MM.1S (cell line): ENCODE measurements around the gene CYTIP.

ENCODE experiments used
- DNase-seq: peaks from one replicate; pipeline ENCODE4 v3.0.0-alpha.2; 2015
- H2AFZ ChIP-seq: fragments of 300-600 bp; sonication (generic); 2 replicates; pipeline ENCODE4 v1.6.0; 2016; ENCODE audit warnings: antibody characterized with exemption, low read length
- H3F3A ChIP-seq: fragments of 300-600 bp; sonication (generic); 2 replicates; pipeline ENCODE4 v1.6.1; 2016; ENCODE audit warnings: mild to moderate bottlenecking, antibody characterized with exemption, low read length, moderate library complexity, mixed read lengths; ENCODE audit not compliant: insufficient read depth
- H3K27ac ChIP-seq: fragments of 300-600 bp; sonication (generic); 2 replicates; pipeline ENCODE4 v1.5.1; 2016; ENCODE audit warnings: mild to moderate bottlenecking, low read length
- H3K27me3 ChIP-seq: fragments of 300-600 bp; sonication (generic); replicated peaks from 2 replicates; pipeline ENCODE4 v1.6.0; 2016; ENCODE audit warnings: low read length; ENCODE audit not compliant: insufficient read depth
- H3K36me3 ChIP-seq: fragments of 300-600 bp; sonication (generic); replicated peaks from 2 replicates; pipeline ENCODE4 v1.6.1; 2016; ENCODE audit warnings: mild to moderate bottlenecking, low read length, mixed read lengths; ENCODE audit not compliant: insufficient read depth
- H3K4me1 ChIP-seq: fragments of 300-600 bp; sonication (generic); 2 replicates; pipeline ENCODE4 v1.6.1; 2016; ENCODE audit warnings: low read length, mixed read lengths
- H3K4me2 ChIP-seq: fragments of 300-600 bp; sonication (generic); 2 replicates; pipeline ENCODE4 v1.6.0; 2016; ENCODE audit warnings: low read depth, low read length
- H3K4me3 ChIP-seq: fragments of 300-600 bp; sonication (generic); 2 replicates; pipeline ENCODE4 v1.5.1; 2016; ENCODE audit warnings: low read length, mixed read lengths
- H3K79me2 ChIP-seq: fragments of 300-600 bp; sonication (generic); 2 replicates; pipeline ENCODE4 v1.6.1; 2016; ENCODE audit warnings: mixed run types, low read length, mixed read lengths
- H3K9ac ChIP-seq: fragments of 300-600 bp; sonication (generic); 2 replicates; pipeline ENCODE4 v1.6.1; 2016; ENCODE audit warnings: low read length, mixed read lengths
- H3K9me2 ChIP-seq: fragments of 300-600 bp; sonication (generic); replicated peaks from 2 replicates; pipeline ENCODE4 v1.6.1; 2016; ENCODE audit warnings: mild to moderate bottlenecking, low read length, mixed read lengths; ENCODE audit not compliant: insufficient read depth
- H3K9me3 ChIP-seq: fragments of 300-600 bp; sonication (generic); replicated peaks from 2 replicates; pipeline ENCODE4 v1.6.1; 2016; ENCODE audit warnings: mild to moderate bottlenecking, low read length, mixed read lengths; ENCODE audit not compliant: insufficient read depth
- H4K20me1 ChIP-seq: fragments of 300-600 bp; sonication (generic); 2 replicates; pipeline ENCODE4 v1.6.1; 2016; ENCODE audit warnings: mild to moderate bottlenecking, low read length, moderate library complexity, mixed read lengths; ENCODE audit not compliant: insufficient read depth
- CTCF ChIP-seq: fragments of 300-600 bp; sonication (generic); IDR thresholded peaks from 2 replicates; pipeline ENCODE4 v1.5.1; 2016; ENCODE audit warnings: antibody characterized with exemption, low read length, mixed read lengths
- EZH2 ChIP-seq: fragments of 300-600 bp; sonication (generic); optimal IDR thresholded peaks from 2 replicates; pipeline ENCODE3; 2017; ENCODE audit warnings: low read depth, mild to moderate bottlenecking, antibody characterized with exemption, low read length, mixed read lengths
- EZH2phosphoT487 ChIP-seq: fragments of 300-600 bp; sonication (generic); IDR thresholded peaks from 2 replicates; pipeline ENCODE4 v1.6.1; 2018; ENCODE audit warnings: antibody characterized with exemption, low read length

CYTIP gene

GRCh38 chr2:157441072-157441454, 2.8 kb downstream of the CYTIP start:
- peaks cover 10% of the 10 kb centered on the region for H3K4me1 ChIP-seq
- H3K36me3 ChIP-seq: 0 out of 2 replicates have a peak, but pooled peaks cover 4% of the 10 kb centered on the region
- H3K9me3 ChIP-seq: no peaks in the 10 kb centered on the region
- H2AFZ ChIP-seq: no peak overlapping the region
- peak overlapping the region; percentile 91 for H3K4me3 ChIP-seq
- peak overlapping the region; percentile 94 for H3K9ac ChIP-seq
- peak overlapping the region; percentile 97 for H3K4me2 ChIP-seq
- H3K9me2 ChIP-seq: no peaks in the 10 kb centered on the region
- TF ChIP-seq EZH2phosphoT487 (no peak), EZH2 (no peak), CTCF (no peak)
- no peaks in the 10 kb centered on the region for H3K27me3 ChIP-seq
- peaks cover 98% of the 10 kb centered on the region for H3K79me2 ChIP-seq
- peak; percentile 89 for DNase-seq
- H3F3A ChIP-seq: peaks cover 65% of the 10 kb centered on the region
- peaks cover 18% of the 10 kb centered on the region for H4K20me1 ChIP-seq
- H3K27ac ChIP-seq: peak overlapping the region; percentile 97

- Histone ChIP-seq H3K4me3 (peak overlapping the region; percentile 91), H3K4me2 (peak overlapping the region; percentile 97), H3K27ac (peak overlapping the region; percentile 97), H3K4me1 (peaks cover 10% of the 10 kb centered on the region), H3K36me3 (0 out of 2 replicates have a peak, but pooled peaks cover 4% of the 10 kb centered on the region), H4K20me1 (peaks cover 24% of the 10 kb centered on the region), H3K9me3 (no peaks in the 10 kb centered on the region), H3K79me2 (peaks cover 99% of the 10 kb centered on the region), H3K9me2 (no peaks in the 10 kb centered on the region), H2AFZ (no peak overlapping the region), H3K27me3 (no peaks in the 10 kb centered on the region), H3K9ac (peak overlapping the region; percentile 94), H3F3A (peaks cover 68% of the 10 kb centered on the region)
- DNase-seq: peak; percentile 43
- TF ChIP-seq EZH2phosphoT487: no peak
- TF ChIP-seq CTCF: no peak
- no peak for TF ChIP-seq EZH2
Observed at GRCh38 chr2:157440404-157441071, 3.4 kb downstream of the CYTIP start.

- Histone ChIP-seq H3F3A (peaks cover 66% of the 10 kb centered on the region), H3K79me2 (peaks cover 100% of the 10 kb centered on the region), H3K4me2 (peak overlapping the region; percentile 97), H2AFZ (no peak overlapping the region), H3K27ac (peak overlapping the region; percentile 97), H3K9me3 (no peaks in the 10 kb centered on the region), H4K20me1 (peaks cover 30% of the 10 kb centered on the region), H3K36me3 (peaks cover 4% of the 10 kb centered on the region; the same call in 1 of the 2 replicates), H3K9ac (peak overlapping the region; percentile 94), H3K27me3 (no peaks in the 10 kb centered on the region), H3K4me3 (peak overlapping the region; percentile 91), H3K9me2 (no peaks in the 10 kb centered on the region), H3K4me1 (peaks cover 13% of the 10 kb centered on the region)
- TF ChIP-seq EZH2 (no peak), CTCF (no peak), EZH2phosphoT487 (no peak)
- peak; percentile 56 for DNase-seq
Observed at GRCh38 chr2:157439824-157440186, 4.1 kb downstream of the CYTIP start.
